HG03354 (cell line): ENCODE results near the gene PFKL.
A peak's percentile ranks its signal among the peaks of the same experiment; 100 is the strongest.
"Not testable (repeated sequence)": the region's sequence is repeated elsewhere in the genome, so short reads cannot be mapped to it uniquely, and the experiment has no call there.

Experiments used
- ATAC-seq: cut with Tn5 transposase; IDR thresholded peaks from one replicate; pipeline ENCODE4 v1.9.1; 2021; ENCODE audit warnings: mild to moderate bottlenecking; ENCODE audit not compliant: unreplicated experiment, poor library complexity, severe bottlenecking

The PFKL gene

DNA sequence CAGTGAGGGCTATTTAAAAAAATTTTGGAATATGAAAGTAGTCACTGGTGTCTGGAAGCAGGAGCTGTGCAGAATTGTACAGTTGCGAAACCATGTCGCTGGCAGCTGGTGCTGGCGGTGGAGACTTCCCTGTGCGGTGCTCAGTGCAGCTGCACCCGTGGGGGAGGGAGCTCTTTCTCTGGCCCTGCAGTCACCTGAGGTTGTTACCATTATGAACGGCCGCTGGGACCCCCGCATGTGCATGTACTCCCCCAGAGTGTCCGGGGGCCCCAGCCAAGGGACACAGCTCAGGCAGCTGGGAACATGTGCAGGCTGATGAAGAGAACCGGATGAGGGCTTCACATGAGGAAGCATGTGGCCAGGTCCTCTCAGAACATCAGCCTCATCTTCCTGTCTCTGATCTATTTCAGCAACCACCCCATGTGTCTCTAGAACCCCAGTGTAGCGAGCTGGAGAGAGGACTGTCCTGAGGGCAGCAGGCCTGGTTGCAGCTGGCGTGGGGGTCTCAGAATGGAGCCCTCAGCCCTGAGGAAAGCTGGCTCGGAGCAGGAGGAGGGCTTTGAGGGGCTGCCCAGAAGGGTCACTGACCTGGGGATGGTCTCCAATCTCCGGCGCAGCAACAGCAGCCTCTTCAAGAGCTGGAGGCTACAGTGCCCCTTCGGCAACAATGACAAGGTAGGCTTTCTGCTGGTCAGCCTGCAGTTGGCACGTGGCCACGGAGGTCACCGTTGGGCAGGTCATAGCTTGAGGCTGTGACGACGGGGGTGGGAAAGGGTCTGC is 53.5 kb downstream of the PFKL start, which contains the start of gene TRPM2:
Gene TRPM2 (plus strand): TSS at position 431 of the 780 bp plus-strand sequence. CDS start 80 bp downstream, at position 511.
- peak; percentile 66 for ATAC-seq

- ATAC-seq: no peak
Measured at GRCh38 chr21:44354001-44354405, 54.1 kb downstream of the PFKL start.

DNA sequence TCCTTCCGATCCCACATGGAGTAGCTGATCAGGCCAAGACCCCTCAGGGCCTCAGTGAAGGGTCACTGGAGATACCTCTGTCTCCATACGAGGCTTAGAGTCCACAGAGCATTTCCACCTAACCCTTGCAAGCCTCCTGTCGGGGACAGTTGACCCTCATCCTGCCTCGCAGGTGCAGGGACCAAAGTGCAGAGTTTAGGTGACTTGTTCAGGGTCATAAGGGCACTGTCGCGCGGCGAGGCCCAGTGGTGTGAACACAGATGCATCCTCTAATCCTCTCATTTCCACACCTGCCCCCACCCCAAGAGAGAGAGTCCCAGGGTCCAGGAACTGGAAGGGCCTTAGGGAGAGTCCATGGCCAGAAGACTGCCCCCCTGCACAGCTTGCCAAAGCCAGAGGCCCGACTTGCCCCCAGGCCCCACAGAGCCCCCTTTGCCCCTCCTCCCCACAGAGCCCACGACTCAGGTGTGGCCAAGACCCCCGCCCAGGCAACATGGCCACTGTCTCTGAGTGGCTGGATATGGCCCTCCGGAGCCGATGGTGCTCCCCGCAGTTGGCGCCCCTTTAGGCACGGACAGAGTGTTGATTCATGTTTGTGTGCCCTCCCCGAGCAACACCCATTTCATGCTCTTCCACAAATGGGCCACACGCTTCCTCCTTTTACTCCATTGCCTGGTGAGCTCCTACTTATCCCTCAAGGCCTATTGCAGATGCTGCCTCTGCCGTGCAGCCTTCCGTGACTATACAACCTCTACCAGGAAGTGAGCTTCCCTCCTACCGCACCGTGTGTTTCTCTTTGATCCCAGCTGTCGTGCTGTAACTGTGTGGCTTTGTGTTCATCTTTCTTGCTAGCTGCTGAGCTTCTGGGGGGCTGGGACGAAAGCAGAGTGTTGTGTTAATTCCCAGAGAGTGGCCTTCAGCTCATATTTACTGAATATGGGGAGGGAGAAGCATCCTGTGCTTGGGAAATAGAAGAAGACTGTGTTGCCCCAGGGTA is 55.2 kb downstream of the PFKL start:
- ATAC-seq: no peak

DNA sequence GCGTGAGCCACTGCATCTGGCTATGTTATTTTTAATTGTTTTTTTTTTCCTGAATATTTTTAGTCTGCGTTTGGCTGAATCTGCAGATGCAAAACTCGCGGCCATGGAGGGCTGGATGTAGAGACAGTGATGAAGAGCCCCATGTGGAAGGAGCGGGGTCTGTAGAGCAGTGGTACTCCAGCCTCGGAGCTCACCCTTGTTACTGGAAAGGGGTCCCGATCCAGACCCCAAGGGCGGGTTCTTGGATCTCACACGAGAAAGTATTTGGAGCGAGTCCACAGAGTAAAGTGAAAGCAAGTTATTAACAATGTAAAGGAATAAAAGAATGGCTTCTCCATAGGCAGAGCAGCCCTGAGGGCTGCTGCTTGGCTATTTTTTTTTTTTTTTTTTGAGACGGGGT is 56.3 kb downstream of the PFKL start:
- ATAC-seq: no peak

- ATAC-seq: no peak
Measured at GRCh38 chr21:44356636-44357035, 56.8 kb downstream of the PFKL start.

DNA sequence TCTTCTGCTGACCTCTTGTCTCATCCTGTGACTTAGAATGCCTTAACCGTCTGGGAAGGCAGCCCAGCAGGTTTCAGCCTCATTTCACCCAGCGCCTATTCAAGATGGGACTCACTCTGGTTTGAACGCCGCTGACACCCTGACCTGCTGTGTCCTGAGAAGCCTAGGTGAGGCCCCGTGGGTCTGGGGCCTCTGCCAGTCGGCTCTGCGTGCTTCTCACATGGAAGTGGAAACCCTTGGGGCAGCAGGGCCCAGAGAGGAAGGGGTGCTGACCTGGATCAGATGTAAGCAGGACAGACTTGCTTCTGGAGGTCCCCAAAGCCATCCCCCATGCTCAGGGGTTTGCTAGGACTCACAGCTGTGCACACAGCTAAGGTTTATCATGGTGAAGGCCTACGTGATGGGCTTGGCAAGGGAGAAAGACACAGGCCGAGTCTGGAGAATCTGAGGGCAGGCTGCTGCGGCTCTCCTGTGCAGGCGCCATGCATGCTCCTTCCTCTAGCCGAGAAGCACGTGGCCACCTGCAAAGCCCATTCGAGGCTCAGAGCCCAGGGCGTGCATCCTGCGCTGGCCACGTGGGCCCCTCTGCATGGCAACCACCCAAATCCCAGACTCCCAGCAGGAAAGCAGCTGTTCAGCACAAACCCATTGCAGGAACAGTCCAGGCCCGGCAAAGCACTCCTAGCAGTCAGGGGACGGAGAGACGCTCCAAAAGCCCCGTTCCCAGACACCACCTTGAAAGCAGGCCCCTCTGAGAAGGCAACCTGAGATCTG is 57.4 kb downstream of the PFKL start:
- no peak for ATAC-seq

DNA sequence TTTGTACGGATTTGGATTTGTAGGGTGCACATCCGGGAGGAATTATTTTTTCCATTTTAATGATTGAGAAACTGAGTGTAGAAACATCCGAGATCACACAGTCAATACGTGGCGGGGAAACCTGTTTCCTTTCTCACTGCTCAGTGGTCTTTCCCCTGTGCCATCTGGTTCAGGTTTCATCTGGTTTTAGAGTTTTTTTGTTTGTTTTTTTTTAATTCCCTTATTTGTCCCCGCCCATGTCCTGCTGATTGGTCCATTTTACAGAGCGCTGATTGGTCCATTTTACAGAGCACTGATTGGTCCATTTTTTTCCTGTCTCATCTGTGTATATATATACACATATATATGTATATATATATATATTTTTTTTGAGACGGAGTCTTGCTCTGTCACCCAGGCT is 59.5 kb downstream of the PFKL start:
- ATAC-seq: no peak

DNA sequence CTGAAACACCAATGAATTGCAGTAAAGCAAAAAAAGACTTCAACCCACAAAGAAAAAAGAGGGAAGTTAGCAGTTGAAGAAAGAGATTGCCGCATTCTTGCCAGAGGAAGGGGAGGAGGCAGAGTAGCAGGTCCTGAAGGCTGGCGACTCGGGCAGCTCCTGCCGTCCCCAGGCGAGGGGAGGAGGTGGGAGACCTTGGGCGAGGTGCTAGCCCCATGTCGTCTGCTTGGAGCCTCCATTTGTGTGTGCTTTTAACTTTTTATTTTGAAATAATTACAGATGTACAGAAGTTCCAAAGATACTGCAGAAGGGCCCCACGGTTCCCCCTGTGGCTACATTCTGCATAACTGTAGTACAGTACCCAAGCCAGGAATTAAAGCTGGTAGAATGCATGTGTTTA is 60.3 kb downstream of the PFKL start:
- no peak for ATAC-seq

DNA sequence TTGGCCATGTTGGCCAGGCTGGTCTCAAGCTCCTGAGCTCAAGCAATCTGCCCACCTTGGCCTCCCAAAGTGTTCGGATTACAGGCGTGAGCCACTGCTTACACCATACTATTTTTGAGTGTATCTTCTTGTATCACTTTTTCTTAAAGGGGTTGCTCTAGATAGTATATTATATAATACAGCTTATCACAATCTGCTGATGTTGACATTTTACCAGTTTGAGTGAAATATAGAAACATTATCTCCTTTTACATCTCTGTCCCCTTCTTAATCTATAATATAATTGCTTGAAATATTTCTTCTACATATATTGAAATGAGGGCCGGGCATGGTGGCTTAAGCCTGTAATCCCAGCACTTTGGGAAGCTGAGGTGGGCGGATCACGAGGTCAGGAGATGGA is 62.0 kb downstream of the PFKL start:
- ATAC-seq: not testable (repeated sequence)

DNA sequence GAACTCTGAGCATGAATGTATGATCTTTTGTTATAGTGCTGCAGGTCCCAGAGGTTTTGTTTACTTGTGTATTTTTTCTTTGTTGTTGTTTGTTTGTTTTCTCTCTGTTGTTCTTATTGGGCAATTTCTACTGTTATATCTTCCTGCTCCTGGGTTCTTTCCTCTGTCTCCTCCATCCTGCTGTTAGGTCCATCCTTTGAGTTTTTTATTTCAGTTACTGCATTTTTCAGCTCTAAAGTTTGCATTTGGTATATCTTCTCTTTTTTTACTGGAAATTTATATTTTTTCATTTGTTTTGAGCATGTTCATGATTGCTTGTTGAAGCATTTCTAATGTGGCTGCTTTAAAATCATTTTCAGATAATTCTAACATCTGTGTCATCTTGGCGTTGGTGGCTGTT is 63.4 kb downstream of the PFKL start:
- no peak for ATAC-seq

- no peak for ATAC-seq
Measured at GRCh38 chr21:44364151-44365053, 64.5 kb downstream of the PFKL start.

GRCh38 chr21:44365251-44365966 is 65.6 kb downstream of the PFKL start:
- no peak for ATAC-seq

GRCh38 chr21:44365967-44366585 is 66.2 kb downstream of the PFKL start:
- no peak for ATAC-seq

GRCh38 chr21:44366586-44367211 is 66.8 kb downstream of the PFKL start:
- ATAC-seq: no peak

GRCh38 chr21:44368711-44369446 is 69.0 kb downstream of the PFKL start:
- no peak for ATAC-seq

DNA sequence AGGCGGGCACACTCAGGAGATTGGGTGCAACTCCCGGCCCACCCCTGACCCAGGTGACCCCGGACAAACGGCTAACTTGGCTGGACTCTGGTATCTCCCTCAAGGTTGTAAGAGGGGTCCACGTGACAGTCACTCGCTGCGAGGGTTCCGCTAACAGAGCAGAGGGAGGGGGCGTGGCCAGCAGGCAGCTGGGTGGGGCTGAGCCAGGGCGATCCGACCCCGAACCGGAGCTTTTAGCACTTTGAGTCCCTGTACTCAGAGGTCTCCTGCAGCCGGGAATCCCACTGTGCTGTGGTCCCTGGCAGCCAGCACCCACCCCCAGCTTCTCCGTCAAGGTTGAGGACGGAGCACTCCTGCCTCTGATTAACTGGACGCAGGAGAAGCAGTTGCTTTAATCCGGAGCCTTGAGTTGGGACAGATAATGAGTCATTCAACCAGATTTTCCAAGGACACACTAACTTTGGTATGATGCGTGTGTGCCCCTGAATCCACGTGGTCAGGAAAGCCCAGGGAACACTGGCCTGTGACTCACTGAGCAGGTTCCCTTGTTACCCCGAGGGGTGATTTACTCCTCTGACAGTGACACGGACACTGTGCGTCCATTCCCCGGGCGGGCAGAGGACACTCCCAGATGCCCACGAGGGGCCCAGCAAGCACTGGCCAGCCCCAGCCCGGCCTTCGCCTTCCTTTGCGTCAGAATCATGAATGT is 70.3 kb downstream of the PFKL start:
- ATAC-seq: no peak
